ENCODE results near the gene RAB30.
"Not testable (repeated sequence)": the region's sequence is repeated elsewhere in the genome, so short reads cannot be mapped to it uniquely, and the experiment has no call there.

RAB30 gene

DNA sequence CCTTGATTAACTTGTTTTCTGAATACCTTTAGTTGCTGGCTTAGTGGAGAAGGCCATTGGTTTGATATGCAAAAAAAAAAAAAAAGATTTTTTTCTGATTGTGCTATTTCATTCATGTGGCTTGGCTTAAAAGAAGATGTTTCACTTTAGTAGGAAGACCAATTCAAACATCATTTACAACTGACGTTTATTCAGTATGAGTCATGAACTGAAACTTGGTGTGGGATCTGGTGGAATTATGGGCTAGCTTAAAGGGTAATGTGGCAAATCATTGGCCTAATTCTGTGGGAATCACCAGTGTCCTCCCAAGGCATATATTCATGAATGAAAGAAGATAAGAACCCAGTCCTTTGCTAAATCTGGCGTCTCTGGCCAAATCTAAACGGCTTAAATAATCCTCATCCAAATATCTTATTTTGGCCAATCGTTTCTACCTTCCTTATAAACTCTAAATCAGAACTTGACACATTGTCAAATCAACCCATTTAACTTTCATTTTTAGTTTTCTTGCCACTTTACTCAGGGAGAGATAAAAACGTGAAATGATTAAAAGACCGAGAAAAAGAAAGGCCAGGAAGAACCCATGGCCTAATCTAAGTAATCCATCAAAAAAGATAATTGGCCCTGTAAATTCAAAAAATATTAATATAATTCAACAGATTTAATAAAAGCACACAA lies 93.1 kb downstream of the RAB30 start:
- DNase-seq, result no peak

- DNase-seq, result no peak
Measured at GRCh38 chr11:82976786-82977185, 94.9 kb downstream of the RAB30 start.

GRCh38 chr11:82975882-82976281 lies 95.8 kb downstream of the RAB30 start:
- DNase-seq, result no peak

- DNase-seq, result no peak
Measured at GRCh38 chr11:82974851-82975250, 96.8 kb downstream of the RAB30 start.

GRCh38 chr11:82974135-82974534 lies 97.6 kb downstream of the RAB30 start:
- no peak for DNase-seq

DNA sequence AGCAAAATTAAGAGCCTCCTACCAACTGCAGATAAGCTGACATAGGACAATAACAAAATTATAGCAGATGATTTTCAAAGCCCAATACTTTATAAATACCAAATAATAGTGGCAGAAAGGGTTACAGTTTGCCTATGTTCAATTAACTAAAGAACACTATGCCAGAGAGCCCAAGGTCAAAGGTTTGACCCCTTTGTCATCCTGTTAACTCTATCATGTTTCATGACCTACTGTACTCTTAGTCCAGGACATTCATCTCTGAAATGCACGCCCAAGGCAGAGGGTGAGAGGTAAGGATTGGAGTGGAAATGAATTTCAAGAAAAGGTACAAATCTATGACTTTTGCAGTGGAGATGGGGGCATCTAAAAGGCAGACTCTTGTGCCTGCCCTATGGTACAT lies 99.6 kb downstream of the RAB30 start:
- no peak for DNase-seq

DNA sequence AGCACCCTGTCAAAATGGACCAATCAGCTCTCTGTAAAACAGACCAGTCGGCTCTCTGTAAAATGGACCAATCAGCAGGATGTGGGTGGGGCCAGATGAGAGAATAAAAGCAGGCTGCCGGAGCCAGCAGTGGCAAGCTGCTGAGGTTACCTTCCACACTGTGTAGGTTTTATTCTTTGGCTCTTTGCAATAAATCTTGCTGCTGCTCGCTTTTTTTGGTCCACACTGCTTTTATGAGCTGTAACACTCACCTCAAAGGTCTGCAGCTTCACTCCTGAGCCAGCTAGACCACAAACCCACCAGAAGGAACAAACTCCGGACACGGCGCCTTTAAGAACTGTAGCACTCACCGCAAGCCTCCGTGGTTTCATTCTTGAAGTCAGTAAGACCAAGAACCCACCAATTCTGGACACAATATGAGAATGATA lies 100.2 kb downstream of the RAB30 start:
- DNase-seq, result not testable (repeated sequence)

DNA sequence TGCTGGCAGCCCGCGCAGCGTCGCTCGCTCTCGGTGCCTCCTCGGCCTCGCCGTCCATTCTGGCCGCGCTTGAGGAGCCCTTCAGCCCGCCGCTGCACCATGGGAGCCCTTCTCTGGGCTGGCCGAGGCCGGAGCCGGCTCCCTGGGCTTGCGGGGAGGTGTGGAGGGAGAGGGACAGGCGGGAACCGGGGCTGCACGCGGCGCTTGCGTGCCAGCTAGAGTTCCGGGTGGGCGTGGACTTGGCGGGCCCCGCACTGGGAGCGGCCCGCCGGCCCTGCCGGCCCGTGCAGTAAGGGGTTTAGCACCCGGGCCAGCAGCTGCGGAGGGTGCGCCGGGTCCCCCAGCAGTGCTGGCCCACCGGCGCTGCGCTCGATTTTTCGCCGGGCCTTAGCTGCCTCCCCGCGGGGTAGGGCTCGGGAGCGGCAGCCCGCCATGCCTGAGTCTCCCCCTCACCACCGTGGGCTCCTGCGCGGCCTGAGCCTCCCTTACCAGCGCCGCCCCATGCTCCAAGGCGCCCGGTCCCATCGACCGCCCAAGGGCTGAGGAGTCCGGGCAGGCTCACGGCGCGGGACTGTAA lies 101.1 kb downstream of the RAB30 start:
- not testable (repeated sequence) for DNase-seq

- no peak for DNase-seq
Measured at GRCh38 chr11:82969811-82970210, 101.9 kb downstream of the RAB30 start.

DNA sequence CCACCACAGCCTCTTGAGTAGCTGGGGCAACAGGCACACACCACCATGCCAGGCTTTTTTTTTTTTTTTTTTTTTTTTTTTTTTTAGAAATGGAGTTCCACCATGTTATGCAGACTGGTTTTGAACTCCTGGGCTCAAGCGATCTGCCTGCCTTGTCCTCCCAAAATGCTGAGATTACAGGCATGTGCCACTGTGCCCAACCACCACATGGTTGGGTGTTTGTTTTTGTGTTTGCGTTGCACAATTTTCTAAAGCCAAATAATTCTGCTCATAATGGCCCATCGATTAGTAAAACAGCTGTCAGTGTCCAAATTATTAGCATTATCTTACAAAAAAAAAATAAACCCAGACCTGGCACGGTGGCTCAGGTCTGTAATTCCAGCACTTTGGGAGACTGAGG lies 104.3 kb downstream of the RAB30 start:
- no peak for DNase-seq

DNA sequence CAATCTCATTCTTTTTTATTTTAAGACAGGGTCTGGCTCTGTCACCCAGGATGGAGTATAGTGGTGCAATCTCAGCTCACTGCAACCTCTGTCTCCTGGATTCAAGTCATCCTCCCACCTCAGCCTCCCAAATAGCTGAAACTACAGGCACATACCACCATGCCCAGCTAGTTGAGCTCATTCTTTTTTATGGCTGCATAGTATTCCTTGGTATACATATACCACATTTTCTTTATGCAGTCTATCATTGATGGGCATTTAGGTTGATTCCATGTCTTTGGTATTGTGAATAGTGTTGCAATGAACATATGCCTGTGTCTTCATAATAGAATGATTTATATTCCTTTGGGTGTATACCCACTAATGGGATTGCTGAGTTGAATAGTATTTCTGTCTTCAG lies 109.7 kb downstream of the RAB30 start:
- not testable (repeated sequence) for DNase-seq

DNA sequence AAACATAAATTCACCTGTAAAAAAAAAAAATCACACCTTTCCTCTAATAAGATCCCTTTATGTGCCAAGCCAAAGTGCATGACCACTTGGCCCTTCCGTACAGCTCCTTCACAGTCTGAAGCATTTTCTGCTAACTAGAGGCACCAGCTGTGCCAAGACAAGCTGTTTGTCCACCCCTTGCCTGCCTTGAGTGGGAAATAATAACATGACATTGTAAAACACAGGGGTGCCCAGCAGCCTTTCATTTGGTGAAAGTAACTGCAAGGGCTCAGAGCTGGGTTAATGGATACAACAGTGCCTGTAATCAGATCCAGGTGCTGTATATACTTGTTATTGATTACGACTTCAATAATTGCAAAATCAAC lies 110.9 kb downstream of the RAB30 start:
- no peak for DNase-seq

DNA sequence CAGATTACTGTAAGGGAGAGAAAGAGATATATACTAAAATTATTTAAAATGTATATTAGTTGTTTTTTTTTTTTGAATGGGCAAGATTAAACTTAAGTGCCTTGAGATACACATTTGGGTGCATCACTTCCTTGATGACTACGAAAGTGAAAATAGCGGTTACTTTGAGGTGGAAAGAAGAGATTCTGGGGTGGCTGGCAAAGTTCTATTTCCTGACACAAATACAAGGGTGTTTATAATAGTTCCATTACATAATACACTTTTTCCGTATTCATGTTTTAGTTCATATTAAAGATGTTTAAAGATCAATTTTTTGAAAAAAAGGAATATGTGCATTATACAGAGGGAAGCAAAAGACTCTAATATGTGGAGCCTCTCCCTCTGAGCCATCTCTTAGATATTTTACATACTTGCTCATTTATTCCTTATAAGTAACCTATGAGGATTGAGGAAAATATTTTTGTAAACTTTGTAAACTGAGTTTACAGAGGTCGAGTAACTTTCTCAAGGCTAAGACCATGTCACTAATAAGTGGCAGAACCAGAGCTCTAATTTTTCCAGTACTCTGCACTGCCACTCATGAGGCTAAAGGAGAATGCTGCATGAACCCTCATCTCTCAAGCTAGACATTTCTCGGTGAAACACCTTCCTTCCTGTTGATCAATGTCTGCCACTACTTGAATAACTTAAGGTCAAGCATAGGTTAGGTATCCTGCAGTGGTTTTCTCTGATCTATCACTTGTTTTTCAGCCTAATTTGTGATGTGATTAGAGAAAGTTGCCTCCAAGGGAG lies 111.5 kb downstream of the RAB30 start:
- DNase-seq, result no peak

DNA sequence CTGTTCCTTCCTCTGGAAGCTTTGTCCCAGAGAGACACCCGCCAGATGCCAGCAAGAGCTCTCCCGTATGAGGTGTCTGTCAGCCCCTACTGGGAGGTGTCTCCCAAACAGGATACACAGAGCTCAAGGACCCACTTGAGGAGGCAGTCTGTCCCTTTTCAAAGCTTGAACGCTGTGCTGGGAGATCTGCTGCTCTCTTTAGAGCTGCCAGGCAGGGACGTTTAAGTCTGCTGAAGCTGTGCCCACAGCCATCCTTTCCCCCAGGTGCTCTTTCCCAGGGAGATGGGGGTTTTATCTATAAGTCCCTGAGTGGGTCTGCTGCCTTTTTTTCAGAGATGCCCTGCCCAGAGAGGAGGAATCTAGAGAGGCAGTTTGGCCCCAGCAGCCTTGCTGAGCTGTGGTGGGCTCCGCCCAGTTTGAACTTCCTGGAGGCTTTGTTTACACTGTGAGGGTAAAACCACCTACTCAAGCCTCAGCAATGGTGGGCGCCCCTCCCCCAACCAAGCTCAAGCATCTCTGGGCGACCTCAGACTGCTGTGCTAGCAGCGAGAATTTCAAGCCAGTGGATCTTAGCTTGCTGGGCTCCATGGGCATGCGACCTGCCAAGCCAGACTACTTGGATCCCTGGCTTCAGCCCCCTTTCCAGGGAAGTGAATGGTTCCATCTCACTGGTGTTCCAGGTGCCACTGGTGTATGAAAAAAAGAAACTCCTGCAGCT lies 115.8 kb downstream of the RAB30 start:
- DNase-seq, result not testable (repeated sequence)

GRCh38 chr11:82950502-82950901 lies 121.2 kb downstream of the RAB30 start:
- DNase-seq, result not testable (repeated sequence)

DNA sequence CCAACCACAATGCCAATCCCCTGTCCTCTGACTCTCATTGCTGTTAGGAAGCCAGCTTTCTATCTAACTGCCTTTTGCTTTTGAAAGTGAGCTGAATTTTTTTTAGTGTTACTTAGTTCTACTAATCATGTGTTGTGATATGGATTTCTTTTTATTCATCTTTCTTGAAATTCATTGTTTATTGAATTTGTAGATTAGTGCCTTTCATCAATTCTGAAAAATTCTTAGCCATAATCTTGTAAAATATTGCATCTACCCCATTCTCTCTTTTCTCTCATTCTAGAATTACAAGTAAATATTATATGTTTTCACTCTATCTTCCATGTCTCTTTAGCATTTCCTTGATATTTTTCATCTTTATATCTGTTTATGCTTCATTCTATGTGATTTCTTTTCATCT lies 122.3 kb downstream of the RAB30 start:
- DNase-seq, result no peak

GRCh38 chr11:82945682-82946081 lies 126.0 kb downstream of the RAB30 start:
- DNase-seq, result no peak

DNA sequence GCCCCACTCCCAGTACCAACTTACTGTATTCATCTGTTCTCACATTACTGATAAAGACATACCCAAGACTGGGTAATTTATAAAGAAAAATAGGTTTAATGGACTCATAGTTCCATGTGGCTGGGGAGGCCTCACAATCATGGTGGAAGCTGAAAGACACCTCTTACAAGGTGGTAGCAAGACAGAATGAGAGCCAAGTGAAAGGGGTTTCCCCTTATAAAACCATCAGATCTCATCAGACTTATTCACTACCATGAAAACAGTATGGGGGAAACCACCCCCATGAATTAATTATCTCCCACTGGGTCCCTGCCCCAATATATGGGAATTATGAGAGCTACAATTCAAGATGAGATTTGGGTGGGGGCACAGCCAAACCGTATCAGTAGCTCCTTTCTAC lies 126.7 kb downstream of the RAB30 start:
- DNase-seq, result not testable (repeated sequence)

GRCh38 chr11:82944198-82944597 lies 127.5 kb downstream of the RAB30 start:
- no peak for DNase-seq

DNA sequence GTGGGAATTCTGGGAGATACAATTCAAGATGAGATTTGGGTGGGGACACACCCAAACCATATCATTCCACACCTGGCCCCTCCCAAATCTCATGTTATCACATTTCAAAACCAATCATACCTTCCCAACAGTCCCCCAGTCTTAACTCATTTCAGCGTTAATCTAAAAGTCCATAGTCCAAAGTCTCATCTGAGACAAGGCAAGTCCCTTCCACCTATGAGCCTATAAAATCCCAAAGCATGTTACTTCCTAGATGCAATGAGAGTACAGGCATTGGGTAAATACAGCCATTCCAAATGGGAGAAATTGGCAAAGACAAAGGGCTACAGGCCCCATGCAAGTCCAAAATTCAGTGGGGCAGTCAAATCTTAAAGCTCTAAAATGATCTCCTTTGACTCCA lies 128.3 kb downstream of the RAB30 start:
- DNase-seq, result not testable (repeated sequence)

DNA sequence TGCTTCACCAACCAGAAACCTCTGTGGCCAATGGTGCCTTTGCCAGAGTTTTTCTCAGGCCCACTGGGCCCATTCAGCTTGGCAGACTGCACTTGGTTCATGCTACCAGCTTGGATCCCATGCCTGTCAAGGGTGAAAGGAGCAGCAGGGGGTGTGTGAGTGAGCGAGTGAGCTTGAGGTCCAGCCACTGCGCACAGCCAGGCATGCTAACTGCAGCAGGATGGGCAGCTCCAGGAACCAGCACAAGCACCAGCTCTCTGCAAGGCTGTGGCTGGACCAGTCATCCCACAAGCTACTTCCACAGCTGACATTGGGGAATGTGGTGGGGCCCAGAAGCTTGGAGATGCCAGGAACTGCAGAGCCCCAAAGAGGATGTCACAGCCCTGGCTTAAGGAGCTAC lies 129.3 kb downstream of the RAB30 start:
- no peak for DNase-seq

DNA sequence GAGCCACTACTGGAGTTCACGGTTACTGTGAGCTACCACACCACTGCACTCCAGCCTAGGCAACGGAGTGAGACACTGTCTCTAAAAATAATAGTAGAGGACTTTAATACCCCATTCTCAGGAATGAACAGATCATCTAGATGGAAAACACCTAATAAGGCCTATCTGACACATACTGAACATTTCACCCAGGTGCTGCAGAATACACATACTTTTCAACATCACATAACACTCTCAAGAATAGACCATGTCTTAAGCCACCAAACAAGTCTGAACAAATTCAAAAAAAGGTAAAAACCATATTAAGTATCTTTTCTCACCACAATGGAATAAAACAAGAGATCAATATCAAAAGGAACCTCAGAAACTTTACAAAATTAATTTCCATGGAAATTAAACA lies 132.2 kb downstream of the RAB30 start:
- no peak for DNase-seq

- no peak for DNase-seq
Measured at GRCh38 chr11:82937554-82937953, 134.1 kb downstream of the RAB30 start.

DNA sequence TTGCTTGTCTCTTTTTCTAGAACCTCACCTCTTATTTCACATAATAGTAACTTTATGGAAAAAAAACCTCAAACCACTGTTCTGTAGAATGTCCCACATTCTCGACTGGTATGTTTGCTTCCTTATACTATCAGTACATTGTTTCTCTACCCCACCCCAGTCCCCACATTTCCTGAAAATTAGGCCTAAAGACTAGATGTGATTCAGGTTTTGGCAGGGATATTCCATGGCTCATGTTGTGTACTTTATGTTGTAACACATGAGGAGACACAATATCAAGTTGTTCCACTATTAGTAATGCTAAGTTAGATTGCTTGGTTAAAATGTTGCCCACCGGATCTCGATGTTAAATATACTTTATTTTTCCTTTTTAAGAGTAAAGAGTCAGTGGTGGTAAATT lies 135.4 kb downstream of the RAB30 start:
- no peak for DNase-seq

Measured in retina (tissue), 1 donor.